GM18499 (cell line): Measurements from ENCODE around the gene GSTA4.

Experiments used
- ATAC-seq: cut with Tn5 transposase; IDR thresholded peaks from one replicate; pipeline ENCODE4 v1.9.1; 2021; ENCODE audit warnings: moderate number of reproducible peaks; ENCODE audit not compliant: insufficient read depth, unreplicated experiment

The GSTA4 gene

GRCh38 chr6:52929321-52930164, 65.5 kb downstream of the GSTA4 start:
- no peak for ATAC-seq
